WTC11 (cell line): ENCODE data around the gene TMEM97. TPM values are rescaled to one million over a fixed set of nuclear protein-coding genes. Genes with fewer than 3 reads are reported as not detected.

Experiments used
- ATAC-seq: fragments of 200-7000 bp; cut with Tn5 transposase; 2 replicates; pipeline ENCODE4 v1.10.0; 2021; ENCODE audit warnings: mild to moderate bottlenecking, moderate library complexity
- CTCF ChIA-PET: fragments of 300-600 bp; sonication (Branson Sonifier 250); formaldehyde crosslinking; loops from one replicate; lab custom pipeline; 2021; ENCODE audit warnings: antibody characterized with exemption; lab: Charles Lee
- POLR2A ChIA-PET: fragments of 350-600 bp; sonication (Branson Sonifier 250); formaldehyde crosslinking; loops from one replicate; lab custom pipeline; 2021; ENCODE audit warnings: antibody characterized with exemption; lab: Charles Lee
- DNase-seq: peaks from one replicate; pipeline ENCODE4 v3.0.0; 2021; ENCODE audit warnings: low spot score
- H3K27ac Mint-ChIP-seq: 2 replicates; pipeline ENCODE4 v1.8.0; 2021; ENCODE audit warnings: mixed read lengths
- H3K27me3 Mint-ChIP-seq: 2 replicates; pipeline ENCODE4 v1.8.0; 2021; ENCODE audit warnings: low read depth, mild to moderate bottlenecking, moderate library complexity, mixed read lengths
- H3K36me3 Mint-ChIP-seq: 2 replicates; pipeline ENCODE4 v1.8.0; 2021; ENCODE audit warnings: mixed read lengths
- H3K4me1 Mint-ChIP-seq: 2 replicates; pipeline ENCODE4 v1.8.0; 2022; ENCODE audit warnings: mixed read lengths
- H3K4me3 Mint-ChIP-seq: 2 replicates; pipeline ENCODE4 v1.8.0; 2021; ENCODE audit warnings: mild to moderate bottlenecking, moderate library complexity, mixed read lengths
- H3K9me3 Mint-ChIP-seq: 2 replicates; pipeline ENCODE4 v1.8.0; 2021; ENCODE audit warnings: mixed read lengths
- CREB1 ChIP-seq: sonication (generic); formaldehyde crosslinking; IDR thresholded peaks from 2 replicates; pipeline ENCODE4 v1.8.0; 2023; ENCODE audit warnings: mild to moderate bottlenecking, missing genetic modification reagents
- E2F4 ChIP-seq: sonication (generic); formaldehyde crosslinking; IDR thresholded peaks from 2 replicates; pipeline ENCODE4 v1.8.1; 2022; ENCODE audit warnings: low read depth, mild to moderate bottlenecking, moderate library complexity, missing genetic modification reagents, borderline replicate concordance
- ERG ChIP-seq: fragments of 250-450 bp; sonication (Bioruptor Pico); IDR thresholded peaks from 2 replicates; pipeline ENCODE4 v1.8.0; 2021; ENCODE audit warnings: mild to moderate bottlenecking
- IRF1 ChIP-seq: sonication (generic); formaldehyde crosslinking; IDR thresholded peaks from 2 replicates; pipeline ENCODE4 v1.8.0; 2023; ENCODE audit warnings: missing genetic modification reagents
- MAX ChIP-seq: sonication (generic); formaldehyde crosslinking; IDR thresholded peaks from 2 replicates; pipeline ENCODE4 v1.8.0; 2022; ENCODE audit warnings: mild to moderate bottlenecking, missing genetic modification reagents
- NR2C2 ChIP-seq: sonication (generic); formaldehyde crosslinking; IDR thresholded peaks from 2 replicates; pipeline ENCODE4 v1.8.0; 2022; ENCODE audit warnings: mild to moderate bottlenecking, missing genetic modification reagents
- OVOL2 ChIP-seq: fragments of 250-450 bp; sonication (Bioruptor Pico); IDR thresholded peaks from 2 replicates; pipeline ENCODE4 v1.9.0; 2021; ENCODE audit warnings: mild to moderate bottlenecking, borderline replicate concordance
- PRDM15 ChIP-seq: sonication (generic); formaldehyde crosslinking; IDR thresholded peaks from 2 replicates; pipeline ENCODE4 v1.8.0; 2022; ENCODE audit warnings: missing genetic modification reagents
- SMAD4 ChIP-seq: sonication (generic); formaldehyde crosslinking; IDR thresholded peaks from 2 replicates; pipeline ENCODE4 v1.8.0; 2022; ENCODE audit warnings: mild to moderate bottlenecking, missing genetic modification reagents
- ZNF317 ChIP-seq: sonication (generic); formaldehyde crosslinking; IDR thresholded peaks from 2 replicates; pipeline ENCODE4 v1.8.1; 2023; ENCODE audit warnings: low read depth, mild to moderate bottlenecking, moderate library complexity, missing genetic modification reagents, borderline replicate concordance
- ZNF423 ChIP-seq: fragments of 250-450 bp; sonication (Bioruptor Pico); IDR thresholded peaks from 2 replicates; pipeline ENCODE4 v2.1.2; 2022; ENCODE audit warnings: mild to moderate bottlenecking, moderate library complexity
- total RNA-seq: library from RNA; stranded (reverse); gene quantifications from 3 replicates; pipeline ENCODE4 v1.2.3, GENCODE V29; 2021

The TMEM97 gene
- total RNA-seq, 1 experiment from 2014 or later = 68.0 TPM

- peaks cover 20% of the 10 kb centered on the region for H3K4me1 Mint-ChIP-seq
Measured at GRCh38 chr17:28335959-28336871, 17.2 kb downstream of the TMEM97 start.

More at GRCh38 chr17:28335959-28336871, 17.2 kb downstream of the TMEM97 start:
- peak overlapping the region; percentile 99 for H3K27ac Mint-ChIP-seq
- ATAC-seq = peak; percentile 11
- no peak for TF ChIP-seq CREB1
- TF ChIP-seq SMAD4 (CRISPR knock-in tag) = no peak
- no peak for TF ChIP-seq MAX (CRISPR knock-in tag)
- TF ChIP-seq IRF1 = no peak
- TF ChIP-seq NR2C2 = no peak
- no peak for TF ChIP-seq ZNF317
- TF ChIP-seq E2F4 (CRISPR knock-in tag) = no peak
- TF ChIP-seq PRDM15 (CRISPR knock-in tag) = no peak
- TF ChIP-seq OVOL2 (CRISPR knock-in tag) = no peak
- TF ChIP-seq ZNF423 (CRISPR knock-in tag) = no peak
- no peak for TF ChIP-seq ERG (CRISPR knock-in tag)
- TF ChIP-seq, all 79 proteins: peak for 0
- Mint-ChIP-seq H3K4me3 (peak overlapping the region; percentile 99), H3K27me3 (no peaks in the 10 kb centered on the region), H3K36me3 (peaks cover 7% of the 10 kb centered on the region; the same call in 1 of the 2 replicates), H3K9me3 (no peaks in the 10 kb centered on the region)
- peak; percentile 68 for DNase-seq
- ChIA-PET CTCF (interaction anchor here (0.7 to 3.6 kb wide), 16 partner anchors 10 to 617 kb away, joined by 3 to 26 read pairs (median 10); partner anchors contain the start of genes BLTP2, LYRM9, POLDIP2 and SARM1), POLR2A (interaction anchor here (0.6 to 2.5 kb wide), 10 partner anchors 7 to 311 kb away, joined by 3 to 17 read pairs (median 4); partner anchors contain the start of genes POLDIP2 and TMEM97)
